Measurements from ENCODE around the gene DNER.

Gene DNER

DNA sequence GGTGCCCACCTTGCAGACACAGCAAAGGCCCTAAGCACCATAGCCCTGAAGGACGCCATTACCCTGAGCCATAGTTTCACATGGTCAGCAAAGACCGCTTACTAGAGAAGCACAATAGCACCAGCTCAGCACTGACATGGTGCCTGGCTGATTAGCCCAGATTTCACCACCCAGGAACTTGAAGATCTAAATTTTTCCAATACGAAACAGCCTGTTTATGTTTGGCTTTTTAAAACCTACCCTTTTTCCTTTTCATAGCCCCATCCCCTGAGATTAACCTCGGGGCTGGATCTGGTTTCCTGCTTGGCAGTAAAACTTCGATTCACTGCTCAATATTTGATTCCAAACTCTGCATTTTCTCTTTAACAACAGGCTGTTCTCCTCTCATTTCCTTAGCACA is 284.8 kb downstream of the DNER start:
- DNase-seq, result no peak
- in situ Hi-C loops (cut with MboI; ENCODE audit: low pct_unique_long_range_greater_than_20kb, low sequenced_read_pairs), result no loop called here

DNA sequence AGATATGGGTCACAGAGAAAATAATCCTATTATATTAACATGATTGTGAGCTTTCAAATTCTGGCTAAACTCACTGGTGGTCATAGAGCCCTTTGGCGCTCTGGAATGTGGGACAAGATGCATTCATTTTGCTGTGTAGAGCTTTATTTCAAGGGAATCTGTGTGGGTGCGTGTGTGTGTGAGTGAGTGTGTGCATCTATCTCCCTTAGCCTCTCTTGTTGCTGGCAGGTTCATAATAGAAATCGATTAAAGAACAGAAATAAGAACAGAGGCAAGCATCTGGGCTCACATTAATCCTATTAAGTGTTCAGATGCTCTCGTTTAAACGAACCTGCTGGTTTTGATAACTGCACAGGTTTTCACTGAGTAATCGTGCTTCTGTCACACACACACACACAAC is 287.9 kb downstream of the DNER start:
- no peak for DNase-seq
- in situ Hi-C loops (cut with MboI; ENCODE audit: low pct_unique_long_range_greater_than_20kb, low sequenced_read_pairs), result no loop called here

DNA sequence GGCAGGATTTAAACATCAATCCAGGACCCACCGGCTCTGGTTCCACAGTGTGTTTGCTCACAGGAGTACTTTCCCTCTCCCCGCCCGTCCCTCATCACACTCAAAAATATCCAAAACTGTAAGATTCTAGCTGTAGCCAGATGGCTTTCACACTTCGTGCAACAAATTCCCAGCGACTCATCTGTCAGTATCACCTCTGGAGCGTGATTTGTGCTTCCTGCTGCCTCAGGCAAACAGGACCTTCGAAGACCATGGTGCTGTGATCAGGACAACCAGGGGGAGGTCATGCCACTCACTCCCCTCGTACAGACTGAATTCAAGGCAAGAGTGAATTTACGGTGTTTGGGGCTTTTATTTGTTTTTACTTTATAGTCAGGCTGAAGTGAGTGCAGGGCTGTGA is 288.8 kb downstream of the DNER start:
- in situ Hi-C loops (cut with MboI; ENCODE audit: low pct_unique_long_range_greater_than_20kb, low sequenced_read_pairs), result no loop called here
- no peak for DNase-seq

DNA sequence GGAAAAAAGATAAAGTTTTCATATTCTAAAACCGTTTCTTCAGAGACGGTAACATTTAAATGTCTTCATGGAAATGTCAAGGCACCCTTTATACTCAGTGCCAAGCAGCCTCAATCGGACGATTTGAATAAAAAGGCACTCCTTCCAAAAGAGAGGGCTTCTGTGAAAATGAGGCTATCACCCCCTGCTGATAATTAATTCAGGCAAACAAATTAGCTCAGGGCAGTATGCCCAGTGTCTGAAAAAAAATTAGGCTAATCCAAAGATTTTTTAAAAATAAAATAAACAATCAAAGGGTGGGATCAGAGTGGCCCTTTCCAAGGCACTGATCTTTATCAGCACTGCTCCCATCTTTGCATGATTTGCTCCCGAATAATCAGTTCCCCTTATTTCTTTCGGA is 292.3 kb downstream of the DNER start:
- in situ Hi-C loops (cut with MboI; ENCODE audit: low pct_unique_long_range_greater_than_20kb, low sequenced_read_pairs), result no loop called here
- DNase-seq, result no peak

DNA sequence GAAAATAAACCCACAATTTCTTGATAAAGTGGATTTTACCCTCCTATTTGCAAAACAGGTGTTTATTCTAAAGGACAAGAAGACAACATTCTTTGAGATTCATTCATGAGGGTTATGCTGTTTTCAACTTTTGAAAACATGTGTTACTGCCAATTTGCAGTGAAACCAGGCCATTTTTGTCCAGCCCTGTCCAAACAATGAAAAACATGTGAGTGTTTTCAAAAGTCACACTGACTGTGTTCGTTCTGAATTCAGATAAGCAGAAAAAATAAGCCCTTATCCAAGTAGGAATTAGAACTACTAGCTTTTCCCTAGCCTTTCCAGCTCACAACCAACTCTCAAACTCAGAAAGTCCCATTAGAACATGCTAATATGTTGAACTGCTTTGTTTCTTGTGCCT is 295.2 kb downstream of the DNER start:
- in situ Hi-C loops (cut with MboI; ENCODE audit: low pct_unique_long_range_greater_than_20kb, low sequenced_read_pairs), result no loop called here

DNA sequence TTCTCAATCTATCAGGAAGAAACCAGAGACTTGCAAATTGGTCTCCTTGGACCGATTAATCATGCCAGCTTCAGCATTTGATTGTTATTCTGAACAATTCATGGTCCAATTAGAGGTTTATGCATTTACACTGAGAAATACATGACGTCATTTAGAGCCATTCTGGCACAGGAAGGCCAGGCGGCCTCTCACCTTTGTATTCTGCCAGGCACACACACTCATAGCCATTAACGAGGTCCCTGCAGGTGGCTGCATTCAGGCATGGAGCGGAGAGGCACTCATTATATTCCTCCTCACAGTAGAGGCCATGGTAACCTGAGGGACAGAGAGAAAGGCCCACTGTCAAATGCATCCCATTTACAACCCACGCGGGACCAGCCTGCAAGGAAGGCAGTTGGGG is 296.4 kb downstream of the DNER start:
- in situ Hi-C loops (cut with MboI; ENCODE audit: low pct_unique_long_range_greater_than_20kb, low sequenced_read_pairs), result no loop called here
- DNase-seq, result no peak

More for the DNA sequence above, 295.2 kb downstream of the DNER start:
- DNase-seq, result no peak

DNA sequence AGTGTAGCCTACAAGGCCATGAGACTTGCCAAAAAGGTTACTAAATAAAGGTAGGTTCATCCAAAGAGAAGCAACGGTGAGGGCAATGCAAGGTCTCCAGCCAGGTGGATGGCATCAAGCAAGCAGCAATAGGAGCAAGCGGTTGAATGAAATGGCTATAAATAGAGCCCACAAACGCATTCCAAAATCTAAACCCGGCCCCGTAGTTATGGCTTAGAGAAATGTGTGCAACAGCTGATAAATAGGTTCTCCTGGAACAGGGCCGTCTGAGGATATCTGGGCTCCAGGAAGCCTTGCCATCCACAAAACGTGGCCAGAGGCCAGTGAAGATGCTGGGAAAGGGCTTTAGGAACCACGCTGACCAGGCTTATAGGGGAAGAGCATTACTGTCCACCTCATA is 297.2 kb downstream of the DNER start:
- no peak for DNase-seq
- in situ Hi-C loops (cut with MboI; ENCODE audit: low pct_unique_long_range_greater_than_20kb, low sequenced_read_pairs), result no loop called here

DNA sequence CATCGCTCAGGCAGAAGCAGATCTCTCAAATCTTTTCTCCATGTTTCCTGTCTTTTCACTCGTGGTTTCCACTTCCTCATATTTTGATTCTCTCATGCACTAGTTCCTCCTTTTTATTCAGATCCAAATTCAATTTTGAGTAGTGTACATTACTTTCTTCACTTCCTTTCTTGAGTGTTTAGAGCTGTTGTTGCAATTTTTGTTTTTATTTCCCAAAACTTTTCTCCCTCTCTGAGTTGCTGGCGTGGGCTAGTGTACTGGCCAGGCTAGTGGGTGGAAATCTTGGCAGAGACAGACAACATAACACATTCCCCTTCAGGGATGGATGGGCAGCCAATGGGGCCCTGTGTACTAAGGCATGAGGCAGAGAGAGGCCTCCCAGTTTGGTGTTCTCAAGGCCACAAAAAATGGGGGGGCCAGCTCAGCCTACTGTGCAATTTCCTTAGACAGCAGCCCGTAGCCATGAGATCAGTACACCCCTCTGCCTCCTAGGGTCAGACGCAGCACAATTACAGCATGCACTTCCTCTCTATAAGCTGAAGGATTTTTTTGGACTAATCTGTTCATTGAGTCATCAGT is 298.1 kb downstream of the DNER start:
- peak; percentile 83 for DNase-seq
- in situ Hi-C loops (cut with MboI; ENCODE audit: low pct_unique_long_range_greater_than_20kb, low sequenced_read_pairs), result no loop called here

DNA sequence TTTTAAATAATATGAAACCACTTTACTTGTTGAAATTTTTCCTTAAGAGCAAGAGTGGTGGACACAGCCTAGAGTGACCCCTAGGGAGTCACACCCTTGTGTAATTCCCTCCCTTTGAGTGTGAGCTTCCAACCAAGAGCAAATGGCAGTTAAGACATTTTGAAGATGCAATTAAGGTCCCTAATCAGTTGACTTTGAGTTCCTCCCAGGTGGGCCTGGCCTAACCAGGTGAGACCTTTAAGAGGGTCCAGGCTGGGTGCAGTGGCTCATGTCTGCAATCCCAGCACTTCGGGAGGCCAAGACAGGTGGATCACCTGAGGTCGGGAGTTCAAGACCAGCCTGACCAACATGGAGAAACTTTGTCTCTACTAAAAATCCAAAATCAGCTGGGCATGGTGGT is 299.7 kb downstream of the DNER start:
- DNase-seq, result no peak
- in situ Hi-C loops (cut with MboI; ENCODE audit: low pct_unique_long_range_greater_than_20kb, low sequenced_read_pairs), result no loop called here

DNA sequence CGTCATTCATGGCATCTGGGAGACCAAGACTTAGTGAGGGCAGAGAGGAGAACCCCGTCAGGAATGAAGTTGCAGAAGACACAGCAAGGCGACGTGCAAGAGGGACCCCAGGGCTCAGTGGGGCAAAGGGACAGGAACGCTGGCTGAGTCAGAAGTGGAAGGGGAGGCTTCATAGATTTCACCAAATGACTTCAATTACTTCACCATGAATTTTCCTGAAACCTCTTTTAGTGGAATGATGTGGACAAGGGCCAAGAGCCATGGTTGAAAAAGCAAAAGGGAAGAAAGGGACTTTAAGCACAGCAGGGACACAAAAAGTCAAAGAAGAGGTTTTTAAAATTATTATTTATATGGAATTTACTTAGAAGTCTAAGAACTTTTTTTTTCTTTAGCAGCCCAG is 301.7 kb downstream of the DNER start:
- in situ Hi-C loops (cut with MboI; ENCODE audit: low pct_unique_long_range_greater_than_20kb, low sequenced_read_pairs), result no loop called here
- DNase-seq, result no peak

DNA sequence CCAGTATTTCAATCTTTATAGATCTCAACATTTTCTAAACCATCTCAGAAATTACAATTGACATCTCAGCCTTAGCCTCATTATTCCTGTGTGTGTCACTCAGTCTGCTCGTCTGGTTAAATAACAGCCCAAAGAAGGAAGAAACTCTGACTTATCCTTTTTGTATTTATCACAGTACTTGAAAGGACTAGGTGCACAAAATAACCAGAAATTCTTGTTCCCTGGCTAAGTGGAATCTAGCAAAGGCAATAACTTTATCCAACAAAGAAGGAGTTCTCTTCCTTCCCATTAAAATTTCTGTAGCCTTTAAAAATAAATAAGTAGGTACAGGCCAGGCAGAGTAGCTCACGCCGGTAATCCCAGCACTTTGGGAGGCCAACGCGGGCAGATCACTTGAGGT is 303.4 kb downstream of the DNER start:
- no peak for DNase-seq

DNA sequence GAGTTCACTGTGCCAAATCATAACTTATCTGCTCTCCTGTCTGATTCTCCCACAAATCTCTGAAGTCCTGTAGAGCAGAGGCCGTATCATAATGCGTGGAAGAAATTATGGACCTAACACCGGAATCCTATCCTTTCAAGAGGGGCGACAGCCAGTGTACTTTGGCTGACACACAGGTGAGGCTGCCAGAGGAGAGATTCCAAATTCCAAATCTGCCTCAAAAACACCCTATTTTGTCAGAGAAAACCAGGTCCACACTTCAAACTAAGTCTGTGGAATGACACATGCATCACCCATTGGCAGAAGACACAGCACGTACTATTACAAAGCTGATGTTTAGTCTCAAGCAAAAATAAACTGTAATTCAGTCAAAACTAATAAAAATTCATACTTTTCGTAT is 304.1 kb downstream of the DNER start:
- DNase-seq, result no peak
- in situ Hi-C loops (cut with MboI; ENCODE audit: low pct_unique_long_range_greater_than_20kb, low sequenced_read_pairs), result no loop called here

More for the DNA sequence above, 303.4 kb downstream of the DNER start:
- in situ Hi-C loops (cut with MboI; ENCODE audit: low pct_unique_long_range_greater_than_20kb, low sequenced_read_pairs), result no loop called here

DNA sequence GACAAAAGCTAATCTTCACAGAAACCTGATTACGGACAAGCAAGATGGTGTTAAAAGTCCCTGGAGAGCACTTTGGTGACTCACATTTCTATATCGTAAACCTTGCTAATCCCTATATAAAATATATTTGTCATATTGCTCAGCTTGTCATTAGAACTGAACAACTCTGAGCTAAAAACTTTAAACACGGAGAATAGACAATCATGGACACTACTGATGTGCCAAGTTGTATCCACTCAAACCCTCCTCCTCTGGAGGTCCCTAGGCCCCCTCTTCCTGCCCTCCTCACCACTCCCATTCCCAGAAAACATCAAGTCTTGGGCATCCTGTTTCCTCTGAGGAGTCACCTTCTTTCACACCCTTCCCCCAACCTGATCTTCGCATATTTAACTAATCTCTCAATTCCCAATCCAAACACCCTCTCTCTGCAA is 304.6 kb downstream of the DNER start:
- in situ Hi-C loops (cut with MboI; ENCODE audit: low pct_unique_long_range_greater_than_20kb, low sequenced_read_pairs), result no loop called here

DNA sequence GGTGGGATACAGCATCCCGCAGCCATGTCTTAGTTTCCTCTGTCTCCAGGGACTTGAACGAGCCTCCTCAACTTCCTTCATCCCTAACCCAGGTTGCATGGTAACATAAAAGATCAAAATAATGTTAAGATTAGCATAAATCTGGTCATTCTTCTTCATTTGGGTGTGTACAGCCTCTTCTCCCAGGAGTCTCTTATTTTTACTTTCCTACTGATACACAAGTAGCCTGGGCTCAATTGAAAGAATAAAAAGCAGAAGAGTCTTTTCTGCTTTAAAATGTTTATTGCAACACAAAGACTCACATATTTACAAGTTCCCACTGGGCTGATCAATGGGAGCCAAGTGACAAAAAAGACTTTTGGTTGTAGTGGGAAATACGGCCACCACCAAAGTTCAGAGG is 305.4 kb downstream of the DNER start:
- in situ Hi-C loops (cut with MboI; ENCODE audit: low pct_unique_long_range_greater_than_20kb, low sequenced_read_pairs), result no loop called here
- no peak for DNase-seq

More for the DNA sequence above, 304.6 kb downstream of the DNER start:
- no peak for DNase-seq

DNA sequence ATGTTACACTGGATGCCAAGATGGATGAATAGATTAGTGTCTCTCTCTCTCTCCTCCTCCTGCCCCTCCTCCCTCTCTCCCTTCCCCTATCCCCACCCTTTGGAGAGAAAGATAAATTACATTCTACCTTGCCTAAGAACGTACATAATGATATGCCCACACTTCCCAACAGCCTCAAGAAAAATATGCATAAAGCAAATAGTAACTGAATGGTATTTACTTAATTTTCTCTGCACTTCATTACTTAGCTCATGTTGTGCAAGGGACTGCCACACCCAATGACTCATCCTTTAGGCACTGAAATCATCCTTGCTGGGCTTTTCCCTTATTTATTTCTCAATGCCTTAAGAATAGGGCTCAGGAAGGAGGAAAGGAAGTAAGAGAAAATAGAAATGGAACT is 306.0 kb downstream of the DNER start:
- in situ Hi-C loops (cut with MboI; ENCODE audit: low pct_unique_long_range_greater_than_20kb, low sequenced_read_pairs), result no loop called here
- DNase-seq, result no peak

DNA sequence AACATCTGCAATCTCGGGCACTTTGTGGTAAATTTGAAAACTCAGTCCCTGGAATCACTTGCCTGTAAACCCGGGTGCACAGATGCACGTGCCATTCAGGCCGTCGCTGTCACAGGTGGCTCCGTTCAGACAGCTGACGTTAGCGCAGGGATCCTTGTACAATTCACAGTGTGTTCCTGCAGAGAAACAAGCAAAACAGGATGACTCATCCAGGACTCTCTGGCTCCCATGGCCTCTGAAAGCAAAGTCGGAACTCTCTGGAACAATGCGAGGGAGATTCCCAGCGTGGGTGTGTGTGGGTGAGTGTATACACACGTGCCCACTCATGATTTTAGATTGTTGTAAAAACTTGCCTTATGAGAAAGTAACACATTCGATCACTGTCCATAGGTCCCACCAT is 307.2 kb downstream of the DNER start:
- no peak for DNase-seq
- in situ Hi-C loops (cut with MboI; ENCODE audit: low pct_unique_long_range_greater_than_20kb, low sequenced_read_pairs), result no loop called here

DNA sequence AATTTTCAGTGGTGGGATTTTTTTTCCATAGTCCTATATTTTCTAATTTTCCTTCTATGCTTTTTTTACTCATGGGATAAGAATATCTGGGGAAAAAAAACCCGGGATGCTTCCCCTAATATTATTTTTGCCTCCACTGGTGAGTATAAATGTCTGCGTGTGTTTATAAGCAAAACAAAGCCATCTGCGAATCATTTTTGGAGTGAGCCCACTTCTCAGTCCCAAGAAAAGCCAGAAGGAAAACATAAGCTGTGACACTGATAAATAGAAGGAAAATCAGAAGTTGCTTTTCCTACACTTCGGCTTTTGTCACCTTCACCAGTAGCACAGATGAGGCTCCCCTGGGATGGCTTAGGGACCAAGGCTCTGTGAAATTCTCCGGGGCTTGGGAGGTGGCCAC is 308.6 kb downstream of the DNER start:
- DNase-seq, result no peak
- in situ Hi-C loops (cut with MboI; ENCODE audit: low pct_unique_long_range_greater_than_20kb, low sequenced_read_pairs), result no loop called here

DNA sequence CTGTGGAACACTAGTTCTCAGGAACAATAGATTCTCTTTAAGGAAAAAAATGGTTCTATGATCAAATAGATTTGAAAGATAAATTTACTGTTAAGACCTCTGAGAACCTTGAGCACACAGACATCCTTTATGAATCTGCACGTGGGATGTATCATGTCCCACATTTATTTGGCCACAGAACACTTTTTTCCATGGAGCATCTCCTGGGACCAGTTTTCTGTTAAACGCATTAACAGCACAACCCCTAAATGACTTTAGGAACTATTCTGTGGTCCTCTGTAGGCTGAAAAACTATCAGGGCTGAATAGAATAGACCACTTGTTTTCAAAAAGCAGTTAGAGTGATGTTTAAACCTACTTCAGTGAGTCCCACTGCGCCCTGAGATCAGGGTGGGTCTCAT is 311.1 kb downstream of the DNER start:
- no peak for DNase-seq
- in situ Hi-C loops (cut with MboI; ENCODE audit: low pct_unique_long_range_greater_than_20kb, low sequenced_read_pairs), result no loop called here

DNA sequence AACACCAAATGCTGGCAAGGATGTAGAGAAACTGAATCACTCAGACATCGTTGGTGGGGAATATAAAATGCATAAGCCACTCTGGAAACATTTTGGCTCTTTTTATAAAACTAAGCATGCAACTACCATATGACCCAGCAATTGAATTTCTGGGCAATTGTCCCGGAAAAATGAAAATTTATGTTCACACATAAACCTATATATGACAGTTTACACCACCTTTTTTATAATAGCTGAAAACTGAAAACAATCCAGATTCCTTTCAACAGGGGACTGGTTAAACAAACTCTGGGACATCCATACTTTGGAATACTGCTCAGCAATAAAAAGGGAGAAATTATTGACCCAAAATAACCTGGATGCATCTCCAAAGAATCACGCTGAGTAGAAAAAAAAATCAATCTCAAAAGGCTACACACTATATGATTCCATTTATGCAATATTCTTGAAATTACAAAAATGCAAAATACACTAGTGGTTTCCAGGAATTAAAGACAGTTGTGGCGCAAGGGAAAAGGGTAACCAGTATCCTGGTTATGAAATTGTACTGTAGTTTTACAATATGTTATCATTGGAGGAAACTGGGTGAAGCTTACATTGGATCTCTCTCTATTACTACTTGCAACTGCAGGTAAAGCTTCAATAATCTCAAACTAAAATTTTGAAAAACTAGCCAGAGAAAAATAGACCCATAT is 313.0 kb downstream of the DNER start:
- no peak for DNase-seq

DNA sequence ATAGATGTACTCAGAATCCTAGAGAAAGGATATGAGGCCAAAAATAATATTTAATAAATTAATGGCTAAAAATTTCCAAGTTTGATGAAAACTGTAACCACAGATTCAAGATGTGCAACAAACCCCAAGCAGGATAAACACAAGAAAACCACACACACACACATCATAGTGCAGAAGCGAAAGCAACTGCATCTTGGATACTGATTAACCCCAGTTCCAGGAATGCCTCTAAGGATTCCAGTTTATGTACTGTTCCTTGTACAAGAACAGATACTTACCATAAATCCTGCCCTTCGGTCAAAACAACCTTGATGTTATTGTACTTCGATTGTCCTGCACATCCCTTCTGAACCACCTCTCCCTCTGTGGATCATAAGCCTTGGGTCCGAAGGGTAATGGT is 320.4 kb downstream of the DNER start:
- in situ Hi-C loops (cut with MboI; ENCODE audit: low pct_unique_long_range_greater_than_20kb, low sequenced_read_pairs), result no loop called here
- DNase-seq, result no peak

More for the DNA sequence above, 313.0 kb downstream of the DNER start:
- in situ Hi-C loops (cut with MboI; ENCODE audit: low pct_unique_long_range_greater_than_20kb, low sequenced_read_pairs), result no loop called here

DNA sequence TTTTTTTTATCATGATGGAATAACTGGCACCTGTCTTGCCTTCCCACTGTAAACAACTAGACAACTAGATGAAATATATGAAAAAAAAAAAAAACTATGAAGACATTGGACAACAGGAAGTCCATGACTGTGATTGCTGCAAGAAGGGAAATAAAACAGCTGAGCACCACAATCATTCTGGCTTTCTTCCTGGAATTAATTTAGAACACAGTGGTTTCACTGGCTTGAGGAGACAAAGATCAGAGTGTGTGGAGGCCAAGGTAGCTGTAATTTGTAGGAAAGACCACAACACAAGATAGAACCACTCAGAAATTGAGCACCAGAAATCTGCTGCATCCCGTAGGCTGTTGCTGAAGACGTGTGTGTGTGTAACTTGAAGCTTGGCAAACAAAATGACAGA is 322.2 kb downstream of the DNER start:
- in situ Hi-C loops (cut with MboI; ENCODE audit: low pct_unique_long_range_greater_than_20kb, low sequenced_read_pairs), result no loop called here
- DNase-seq, result no peak

All from KBM-7 (cell line).